ENCODE data around the gene NDFIP2. TPM values are rescaled to one million over a fixed set of nuclear protein-coding genes. Genes with fewer than 3 reads are reported as not detected.

NDFIP2 gene
- total RNA-seq, 4 donors from 2014 or later = 21.8 to 47.8 (median 31.9) TPM

GRCh38 chr13:79486433-79487188 lies 5.7 kb downstream of the NDFIP2 start:
- ATAC-seq (no peak), DNase-seq (no peak)
- intact Hi-C loops (cut with DNase I; ENCODE audit: low total_unique reads) = no loop called here
- no peaks in the 10 kb centered on the region for H3K9me3 ChIP-seq
- H3K27me3 ChIP-seq = no peaks in the 10 kb centered on the region
- no peak for TF ChIP-seq CTCF (IDR thresholded peaks at IDR 0.05 in 4 of 5, conservative IDR thresholded peaks at IDR 0.05 in 1 of 5)
- no peak for TF ChIP-seq POLR2A (IDR thresholded peaks at IDR 0.05)
- H3K27ac ChIP-seq = no peak overlapping the region
- peaks cover 49 to 53% of the 10 kb centered on the region in 2 donors for H3K4me1 ChIP-seq
- no peak overlapping the region for H3K4me3 ChIP-seq
- in situ Hi-C loops (cut with MboI; ENCODE audit: low sequenced_read_pairs in 4 of 4) = no loop called here
- no peaks in the 10 kb centered on the region for H3K36me3 ChIP-seq

GRCh38 chr13:79490326-79490725 lies 9.4 kb downstream of the NDFIP2 start:
- ATAC-seq = no peak

GRCh38 chr13:79490824-79491223 lies 9.9 kb downstream of the NDFIP2 start:
- ATAC-seq = no peak
- H3K4me1 ChIP-seq = peaks cover 38 to 61% of the 10 kb centered on the region in 2 donors
- no peak overlapping the region for H3K4me3 ChIP-seq
- H3K36me3 ChIP-seq = no peaks in the 10 kb centered on the region
- no peak overlapping the region for H3K27ac ChIP-seq
- intact Hi-C loops (cut with DNase I; ENCODE audit: low total_unique reads) = no loop called here
- no peaks in the 10 kb centered on the region for H3K27me3 ChIP-seq
- TF ChIP-seq POLR2A (IDR thresholded peaks at IDR 0.05) = no peak
- TF ChIP-seq CTCF (IDR thresholded peaks at IDR 0.05 in 4 of 5, conservative IDR thresholded peaks at IDR 0.05 in 1 of 5) = no peak
- no peaks in the 10 kb centered on the region for H3K9me3 ChIP-seq
- DNase-seq = no peak
- in situ Hi-C loops (cut with MboI; ENCODE audit: low sequenced_read_pairs in 4 of 4) = no loop called here

More at GRCh38 chr13:79490326-79490725, 9.4 kb downstream of the NDFIP2 start:
- no peak for DNase-seq
- H3K27me3 ChIP-seq = no peaks in the 10 kb centered on the region
- H3K4me1 ChIP-seq = peaks cover 43 to 61% of the 10 kb centered on the region in 2 donors
- in situ Hi-C loops (cut with MboI; ENCODE audit: low sequenced_read_pairs in 4 of 4) = no loop called here
- no peak overlapping the region for H3K27ac ChIP-seq
- intact Hi-C loops (cut with DNase I; ENCODE audit: low total_unique reads) = no loop called here
- TF ChIP-seq CTCF (IDR thresholded peaks at IDR 0.05 in 4 of 5, conservative IDR thresholded peaks at IDR 0.05 in 1 of 5) (no peak), POLR2A (IDR thresholded peaks at IDR 0.05) (no peak)
- no peaks in the 10 kb centered on the region for H3K9me3 ChIP-seq
- H3K4me3 ChIP-seq = no peak overlapping the region
- H3K36me3 ChIP-seq = no peaks in the 10 kb centered on the region

- Histone ChIP-seq H3K27me3 (no peaks in the 10 kb centered on the region), H3K4me1 (peaks cover 30 to 53% of the 10 kb centered on the region in 2 donors), H3K36me3 (no peaks in the 10 kb centered on the region), H3K27ac (no peak overlapping the region), H3K9me3 (no peaks in the 10 kb centered on the region), H3K4me3 (no peak overlapping the region)
- in situ Hi-C loops (cut with MboI; ENCODE audit: low sequenced_read_pairs in 4 of 4) (no loop called here), intact Hi-C loops (cut with DNase I; ENCODE audit: low total_unique reads) (no loop called here)
- TF ChIP-seq POLR2A (IDR thresholded peaks at IDR 0.05) (no peak), CTCF (IDR thresholded peaks at IDR 0.05 in 4 of 5, conservative IDR thresholded peaks at IDR 0.05 in 1 of 5) (no peak)
- ATAC-seq = no peak
- no peak for DNase-seq
Observed at GRCh38 chr13:79491715-79492114, 10.8 kb downstream of the NDFIP2 start.
